Type B pancreatic cell (in vitro differentiated cells): Measurements from ENCODE around the gene ARHGEF4. TPM values are rescaled to one million over a fixed set of nuclear protein-coding genes. Genes with fewer than 3 reads are reported as not detected.

Experiments used
- DNase-seq: peaks from one replicate; pipeline ENCODE4 v3.0.0; 2021; ENCODE audit warnings: mixed read lengths; ENCODE audit not compliant: unreplicated experiment; ENCODE audit errors: extremely low spot score
- H3K27ac Mint-ChIP-seq: 2 replicates; pipeline ENCODE4 v1.8.0; 2021; ENCODE audit warnings: mild to moderate bottlenecking, mixed read lengths
- H3K27me3 Mint-ChIP-seq: 2 replicates; pipeline ENCODE4 v1.8.0; 2021; ENCODE audit warnings: mixed read lengths
- H3K36me3 Mint-ChIP-seq: 2 replicates; pipeline ENCODE4 v1.8.0; 2021; ENCODE audit warnings: mixed read lengths
- H3K4me1 Mint-ChIP-seq: one replicate; pipeline ENCODE4 v1.8.0; 2021; ENCODE audit warnings: mixed read lengths; ENCODE audit not compliant: unreplicated experiment
- H3K4me3 Mint-ChIP-seq: 2 replicates; pipeline ENCODE4 v1.8.0; 2021; ENCODE audit warnings: mild to moderate bottlenecking, mixed read lengths
- H3K9me3 Mint-ChIP-seq: 2 replicates; pipeline ENCODE4 v1.8.0; 2021; ENCODE audit warnings: mixed read lengths
- CTCF ChIP-seq: fragments of 200-600 bp; sonication (generic); conservative IDR thresholded peaks from 2 replicates; pipeline ENCODE4 v1.5.0; 2021; ENCODE audit warnings: antibody characterized with exemption, mild to moderate bottlenecking
- total RNA-seq: library from RNA; stranded (reverse); gene quantifications from 2 replicates; pipeline ENCODE4 v1.2.1, GENCODE V29; 2021; ENCODE audit warnings: low replicate concordance

The ARHGEF4 gene
- total RNA-seq, 1 donor from 2014 or later, result 31.4 TPM

GRCh38 chr2:130843321-130843985 is 6.7 kb downstream of the ARHGEF4 start:
- Mint-ChIP-seq H3K27ac (no peak overlapping the region), H3K4me3 (no peak overlapping the region), H3K4me1 (no peaks in the 10 kb centered on the region), H3K36me3 (no peaks in the 10 kb centered on the region), H3K9me3 (no peaks in the 10 kb centered on the region), H3K27me3 (peaks cover 35% of the 10 kb centered on the region)
- no peak for DNase-seq
- no peak for TF ChIP-seq CTCF

GRCh38 chr2:130844161-130844560 is 7.4 kb downstream of the ARHGEF4 start:
- H3K27me3 Mint-ChIP-seq, result peaks cover 28% of the 10 kb centered on the region

GRCh38 chr2:130845505-130846085 is 8.9 kb downstream of the ARHGEF4 start:
- no peak for DNase-seq
- no peak overlapping the region for H3K27ac Mint-ChIP-seq
- no peaks in the 10 kb centered on the region for H3K9me3 Mint-ChIP-seq
- TF ChIP-seq CTCF, result no peak
- H3K36me3 Mint-ChIP-seq, result no peaks in the 10 kb centered on the region
- no peak overlapping the region for H3K4me3 Mint-ChIP-seq
- peaks cover 15% of the 10 kb centered on the region for H3K27me3 Mint-ChIP-seq
- H3K4me1 Mint-ChIP-seq, result no peaks in the 10 kb centered on the region

More at GRCh38 chr2:130844161-130844560, 7.4 kb downstream of the ARHGEF4 start:
- no peaks in the 10 kb centered on the region for H3K36me3 Mint-ChIP-seq
- no peak for DNase-seq
- no peak for TF ChIP-seq CTCF
- H3K27ac Mint-ChIP-seq, result no peak overlapping the region
- H3K9me3 Mint-ChIP-seq, result no peaks in the 10 kb centered on the region
- no peak overlapping the region for H3K4me3 Mint-ChIP-seq
- no peaks in the 10 kb centered on the region for H3K4me1 Mint-ChIP-seq

- H3K36me3 Mint-ChIP-seq, result no peaks in the 10 kb centered on the region
- no peak for TF ChIP-seq CTCF
- H3K27ac Mint-ChIP-seq, result no peak overlapping the region
- no peak for DNase-seq
- H3K27me3 Mint-ChIP-seq, result peaks cover 15% of the 10 kb centered on the region
- no peaks in the 10 kb centered on the region for H3K4me1 Mint-ChIP-seq
- no peak overlapping the region for H3K4me3 Mint-ChIP-seq
- H3K9me3 Mint-ChIP-seq, result no peaks in the 10 kb centered on the region
These were observed 9.5 kb downstream of the ARHGEF4 start for GRCh38 chr2:130846233-130846632.

- Mint-ChIP-seq H3K27ac (peak overlapping the region; percentile 71), H3K36me3 (no peaks in the 10 kb centered on the region)
These were observed 10.1 kb downstream of the ARHGEF4 start for GRCh38 chr2:130846686-130847375.

More at GRCh38 chr2:130846686-130847375, 10.1 kb downstream of the ARHGEF4 start:
- no peaks in the 10 kb centered on the region for H3K4me1 Mint-ChIP-seq
- H3K9me3 Mint-ChIP-seq, result no peaks in the 10 kb centered on the region
- no peak for TF ChIP-seq CTCF
- no peak overlapping the region for H3K4me3 Mint-ChIP-seq
- peaks cover 9% of the 10 kb centered on the region for H3K27me3 Mint-ChIP-seq
- no peak for DNase-seq
